ENCODE results near the gene PLP2.
"Not testable (repeated sequence)": the region's sequence is repeated elsewhere in the genome, so short reads cannot be mapped to it uniquely, and the experiment has no call there.

PLP2 gene

GRCh38 chrX:49149291-49149690, 22.4 kb upstream of the PLP2 start:
- H2AFZ ChIP-seq (ENCODE audit: low read length); H3K4me1 ChIP-seq (ENCODE audit: insufficient read depth, low read length, poor library complexity, severe bottlenecking); H4K20me1 ChIP-seq (ENCODE audit: insufficient read depth, low read length, poor library complexity, severe bottlenecking); H3K4me2 ChIP-seq (ENCODE audit: low read depth, low read length, poor library complexity, severe bottlenecking); H3K4me3 ChIP-seq (ENCODE audit: low read length, poor library complexity, severe bottlenecking); H3K9me2 ChIP-seq (replicated peaks; ENCODE audit: low read depth, low read length); H3K9ac ChIP-seq (ENCODE audit: low read depth, low read length, poor library complexity, severe bottlenecking); H3K9me3 ChIP-seq (ENCODE audit: insufficient read depth, low read depth, low read length); H3K79me2 ChIP-seq (ENCODE audit: insufficient read depth, low read length); H3K27me3 ChIP-seq (ENCODE audit: insufficient read depth, low read length, poor library complexity, severe bottlenecking); H3F3A ChIP-seq (ENCODE audit: low read depth); H3K36me3 ChIP-seq (ENCODE audit: insufficient read depth, low read length): not testable (repeated sequence)

DNA sequence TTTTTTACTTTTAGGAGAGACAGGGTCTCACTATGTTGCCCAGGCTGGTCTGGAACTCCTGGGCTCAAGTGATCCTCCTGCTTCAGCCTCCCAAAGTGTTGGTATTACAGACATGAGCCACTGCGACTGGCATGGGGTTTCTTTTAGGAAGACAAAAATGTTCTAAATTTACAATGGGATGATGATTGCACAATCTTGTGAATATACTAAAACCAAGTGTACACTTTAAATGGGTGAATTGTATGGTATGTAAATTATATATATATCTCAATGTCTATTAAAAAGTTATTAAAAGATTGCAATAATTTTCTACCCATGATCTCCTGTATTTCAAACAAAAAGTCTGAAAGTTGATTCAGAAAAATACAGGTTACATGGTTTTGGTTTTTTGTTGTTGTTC, 18.2 kb upstream of the PLP2 start:
- H3K9me3 ChIP-seq (ENCODE audit: insufficient read depth, low read depth, low read length) = no peaks in the 10 kb centered on the region
- no peaks in the 10 kb centered on the region for H3K9me2 ChIP-seq (replicated peaks; ENCODE audit: low read depth, low read length)
- H3K36me3 ChIP-seq (ENCODE audit: insufficient read depth, low read length) = no peaks in the 10 kb centered on the region
- H3K79me2 ChIP-seq (ENCODE audit: insufficient read depth, low read length) = no peaks in the 10 kb centered on the region
- no peak overlapping the region for H3K9ac ChIP-seq (ENCODE audit: low read depth, low read length, poor library complexity, severe bottlenecking)
- H4K20me1 ChIP-seq (ENCODE audit: insufficient read depth, low read length, poor library complexity, severe bottlenecking) = no peaks in the 10 kb centered on the region
- no peaks in the 10 kb centered on the region for H3K27me3 ChIP-seq (ENCODE audit: insufficient read depth, low read length, poor library complexity, severe bottlenecking)
- TF ChIP-seq EZH2phosphoT487 (IDR thresholded peaks at IDR 0.05; ENCODE audit: borderline replicate concordance) = no peak
- TF ChIP-seq, protein P1, sequence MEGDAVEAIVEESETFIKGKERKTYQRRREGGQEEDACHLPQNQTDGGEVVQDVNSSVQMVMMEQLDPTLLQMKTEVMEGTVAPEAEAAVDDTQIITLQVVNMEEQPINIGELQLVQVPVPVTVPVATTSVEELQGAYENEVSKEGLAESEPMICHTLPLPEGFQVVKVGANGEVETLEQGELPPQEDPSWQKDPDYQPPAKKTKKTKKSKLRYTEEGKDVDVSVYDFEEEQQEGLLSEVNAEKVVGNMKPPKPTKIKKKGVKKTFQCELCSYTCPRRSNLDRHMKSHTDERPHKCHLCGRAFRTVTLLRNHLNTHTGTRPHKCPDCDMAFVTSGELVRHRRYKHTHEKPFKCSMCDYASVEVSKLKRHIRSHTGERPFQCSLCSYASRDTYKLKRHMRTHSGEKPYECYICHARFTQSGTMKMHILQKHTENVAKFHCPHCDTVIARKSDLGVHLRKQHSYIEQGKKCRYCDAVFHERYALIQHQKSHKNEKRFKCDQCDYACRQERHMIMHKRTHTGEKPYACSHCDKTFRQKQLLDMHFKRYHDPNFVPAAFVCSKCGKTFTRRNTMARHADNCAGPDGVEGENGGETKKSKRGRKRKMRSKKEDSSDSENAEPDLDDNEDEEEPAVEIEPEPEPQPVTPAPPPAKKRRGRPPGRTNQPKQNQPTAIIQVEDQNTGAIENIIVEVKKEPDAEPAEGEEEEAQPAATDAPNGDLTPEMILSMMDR (conservative IDR thresholded peaks at IDR 0.05; ENCODE audit: low read length) = no peak
- no peaks in the 10 kb centered on the region for H3K4me1 ChIP-seq (ENCODE audit: insufficient read depth, low read length, poor library complexity, severe bottlenecking)
- H3K4me2 ChIP-seq (ENCODE audit: low read depth, low read length, poor library complexity, severe bottlenecking) = no peak overlapping the region
- H3F3A ChIP-seq (ENCODE audit: low read depth) = 0 out of 2 replicates have a peak, but pooled peaks cover 2% of the 10 kb centered on the region
- no peak overlapping the region for H2AFZ ChIP-seq (ENCODE audit: low read length)
- no peak overlapping the region for H3K4me3 ChIP-seq (ENCODE audit: low read length, poor library complexity, severe bottlenecking)

DNA sequence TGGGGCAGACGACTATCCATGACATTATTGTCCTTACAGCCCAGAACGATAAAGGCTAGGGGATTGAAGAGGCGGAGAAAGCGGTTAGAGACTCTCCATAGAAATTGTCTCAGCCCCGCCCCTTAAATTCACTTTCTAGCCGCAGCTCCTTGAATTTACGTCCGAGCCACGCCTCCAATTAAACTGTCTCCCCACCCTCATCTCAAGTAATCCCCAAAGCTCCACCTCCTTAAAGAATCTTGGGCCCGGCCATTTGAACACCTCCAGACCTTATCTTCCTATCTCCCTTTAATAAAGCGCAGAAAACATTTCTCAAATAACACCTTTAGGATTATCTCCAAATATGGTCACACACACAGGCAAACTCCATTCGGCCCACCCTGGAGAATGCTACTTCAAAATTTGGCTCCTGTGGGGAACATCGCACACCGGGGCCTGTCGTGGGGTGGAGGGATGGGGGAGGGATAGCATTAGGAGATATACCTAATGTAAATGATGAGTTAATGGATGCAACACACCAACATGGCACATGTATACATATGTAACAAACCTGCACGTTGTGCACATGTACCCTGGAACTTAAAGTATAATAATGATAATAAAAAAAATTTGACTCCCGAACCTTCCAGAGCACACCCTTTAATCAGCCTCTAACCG, 16.3 kb upstream of the PLP2 start:
- H3K9me2 ChIP-seq (replicated peaks; ENCODE audit: low read depth, low read length) = no peaks in the 10 kb centered on the region
- peak overlapping the region; percentile 84 for H2AFZ ChIP-seq (ENCODE audit: low read length)
- 0 out of 2 replicates have a peak, but pooled peaks cover 2% of the 10 kb centered on the region for H3F3A ChIP-seq (ENCODE audit: low read depth)
- H3K27me3 ChIP-seq (ENCODE audit: insufficient read depth, low read length, poor library complexity, severe bottlenecking) = no peaks in the 10 kb centered on the region
- TF ChIP-seq, protein P1 (conservative IDR thresholded peaks at IDR 0.05; ENCODE audit: low read length) = no peak
- TF ChIP-seq EZH2phosphoT487 (IDR thresholded peaks at IDR 0.05; ENCODE audit: borderline replicate concordance) = no peak
- H3K36me3 ChIP-seq (ENCODE audit: insufficient read depth, low read length) = no peaks in the 10 kb centered on the region
- H3K4me3 ChIP-seq (ENCODE audit: low read length, poor library complexity, severe bottlenecking) = peak overlapping the region; percentile 86
- H3K4me1 ChIP-seq (ENCODE audit: insufficient read depth, low read length, poor library complexity, severe bottlenecking) = no peaks in the 10 kb centered on the region
- H3K4me2 ChIP-seq (ENCODE audit: low read depth, low read length, poor library complexity, severe bottlenecking) = peak overlapping the region; percentile 99
- no peaks in the 10 kb centered on the region for H3K9me3 ChIP-seq (ENCODE audit: insufficient read depth, low read depth, low read length)
- H4K20me1 ChIP-seq (ENCODE audit: insufficient read depth, low read length, poor library complexity, severe bottlenecking) = no peaks in the 10 kb centered on the region
- peak overlapping the region; percentile 98 for H3K9ac ChIP-seq (ENCODE audit: low read depth, low read length, poor library complexity, severe bottlenecking)
- H3K79me2 ChIP-seq (ENCODE audit: insufficient read depth, low read length) = no peaks in the 10 kb centered on the region

All from Loucy (cell line).